IgD-negative memory B cell (primary cell): ENCODE data around the gene FAM171A1. TPM values are rescaled to one million over a fixed set of nuclear protein-coding genes. Genes with fewer than 3 reads are reported as not detected.
"Not testable (repeated sequence)": the region's sequence is repeated elsewhere in the genome, so short reads cannot be mapped to it uniquely, and the experiment has no call there.

Experiments
- H3K27ac Mint-ChIP-seq, 3 donors: one replicate each; pipeline ENCODE4 v1.8.0; 2020 to 2022; ENCODE audit warnings: mild to moderate bottlenecking in 3 of 3, mixed read lengths in 3 of 3, moderate library complexity in 1 of 3
- H3K27me3 Mint-ChIP-seq: one replicate; pipeline ENCODE4 v1.8.0; 2021; ENCODE audit warnings: mixed read lengths
- H3K36me3 Mint-ChIP-seq: one replicate; pipeline ENCODE4 v1.8.0; 2020; ENCODE audit warnings: mild to moderate bottlenecking, mixed read lengths
- H3K4me1 Mint-ChIP-seq, 3 donors: one replicate each; pipeline ENCODE4 v1.8.0; 2020 to 2022; ENCODE audit warnings: mixed read lengths in 3 of 3, mild to moderate bottlenecking in 1 of 3
- H3K4me3 Mint-ChIP-seq, 4 donors: one replicate each; pipeline ENCODE4 v1.8.0; 2020 to 2022; ENCODE audit warnings: mild to moderate bottlenecking in 4 of 4, mixed read lengths in 4 of 4, moderate library complexity in 3 of 4
- H3K9me3 Mint-ChIP-seq, 3 donors: one replicate each; pipeline ENCODE4 v1.8.0; 2020 to 2021; ENCODE audit warnings: mixed read lengths in 3 of 3, mild to moderate bottlenecking in 1 of 3
- polyA plus RNA-seq: library from polyadenylated mRNA; unstranded; fragments of 300-500 nt; fragmentation: Illumina TruSeq; gene quantifications from one replicate; pipeline ENCODE4 v1.2.3, GENCODE V29; 2021

FAM171A1 gene
- polyA plus RNA-seq, 1 donor from 2014 or later: 0.36 TPM

DNA sequence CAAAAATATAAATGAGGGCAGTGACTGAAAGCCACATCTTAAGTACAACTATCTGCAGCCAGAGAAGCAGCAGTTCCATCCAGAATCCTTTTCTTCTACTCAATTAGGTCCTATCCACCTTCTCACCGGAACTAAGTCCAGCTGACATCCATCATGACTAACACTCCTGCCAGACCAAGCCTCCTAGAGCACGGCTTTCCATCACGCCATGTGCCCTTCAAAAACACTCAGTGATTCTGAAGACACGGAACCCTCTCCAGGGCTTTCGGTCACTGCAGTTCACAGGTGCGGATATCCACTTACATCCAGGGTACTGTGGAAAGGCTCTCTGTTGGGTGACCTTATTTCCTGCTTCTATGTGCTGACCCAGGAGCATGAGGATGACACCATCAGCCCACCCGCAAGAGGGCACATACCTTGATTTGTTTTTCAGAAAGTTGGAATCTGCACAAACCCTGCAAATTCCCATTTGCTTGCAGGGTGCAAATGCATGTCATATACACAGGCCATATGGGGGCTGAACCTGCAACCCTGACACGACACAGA lies 64.3 kb downstream of the FAM171A1 start:
- H3K4me1 Mint-ChIP-seq: no peaks in the 10 kb centered on the region
- no peak overlapping the region for H3K27ac Mint-ChIP-seq
- peaks cover 0 to 1% (median 0%) of the 10 kb centered on the region in 3 donors for H3K9me3 Mint-ChIP-seq
- peaks cover 1% of the 10 kb centered on the region for H3K36me3 Mint-ChIP-seq
- H3K27me3 Mint-ChIP-seq: peaks cover 8% of the 10 kb centered on the region
- no peak overlapping the region for H3K4me3 Mint-ChIP-seq

DNA sequence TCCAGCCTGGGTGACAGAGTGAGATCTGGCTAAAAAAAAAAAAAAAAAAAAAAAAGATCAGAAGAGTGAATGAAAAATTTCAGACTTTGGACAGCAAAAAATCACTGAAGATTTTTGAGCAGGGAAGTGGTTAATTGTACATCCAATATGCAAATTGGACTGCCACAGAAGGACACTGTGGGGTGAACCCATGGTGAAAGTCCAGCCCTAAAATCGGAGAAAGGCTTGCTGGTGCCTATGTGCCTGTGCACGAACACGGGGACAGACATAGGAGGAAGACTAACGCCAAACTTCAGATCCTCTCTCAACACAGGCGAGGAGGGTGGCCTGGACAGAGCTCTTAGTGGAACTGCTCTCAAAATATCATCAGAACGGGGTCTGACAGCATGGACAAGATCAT lies 65.5 kb downstream of the FAM171A1 start:
- no peaks in the 10 kb centered on the region for H3K4me1 Mint-ChIP-seq
- H3K4me3 Mint-ChIP-seq: no peak overlapping the region
- H3K27me3 Mint-ChIP-seq: peaks cover 8% of the 10 kb centered on the region
- no peak overlapping the region for H3K27ac Mint-ChIP-seq
- H3K36me3 Mint-ChIP-seq: peaks cover 1% of the 10 kb centered on the region
- peaks cover 0 to 1% (median 0%) of the 10 kb centered on the region in 3 donors for H3K9me3 Mint-ChIP-seq

- Mint-ChIP-seq H3K9me3 (peaks cover 0 to 1% (median 0%) of the 10 kb centered on the region in 3 donors), H3K27ac (no peak overlapping the region), H3K4me3 (no peak overlapping the region), H3K4me1 (no peaks in the 10 kb centered on the region), H3K27me3 (peaks cover 9% of the 10 kb centered on the region), H3K36me3 (peaks cover 1% of the 10 kb centered on the region)
These were observed 65.9 kb downstream of the FAM171A1 start for GRCh38 chr10:15305161-15305560.

DNA sequence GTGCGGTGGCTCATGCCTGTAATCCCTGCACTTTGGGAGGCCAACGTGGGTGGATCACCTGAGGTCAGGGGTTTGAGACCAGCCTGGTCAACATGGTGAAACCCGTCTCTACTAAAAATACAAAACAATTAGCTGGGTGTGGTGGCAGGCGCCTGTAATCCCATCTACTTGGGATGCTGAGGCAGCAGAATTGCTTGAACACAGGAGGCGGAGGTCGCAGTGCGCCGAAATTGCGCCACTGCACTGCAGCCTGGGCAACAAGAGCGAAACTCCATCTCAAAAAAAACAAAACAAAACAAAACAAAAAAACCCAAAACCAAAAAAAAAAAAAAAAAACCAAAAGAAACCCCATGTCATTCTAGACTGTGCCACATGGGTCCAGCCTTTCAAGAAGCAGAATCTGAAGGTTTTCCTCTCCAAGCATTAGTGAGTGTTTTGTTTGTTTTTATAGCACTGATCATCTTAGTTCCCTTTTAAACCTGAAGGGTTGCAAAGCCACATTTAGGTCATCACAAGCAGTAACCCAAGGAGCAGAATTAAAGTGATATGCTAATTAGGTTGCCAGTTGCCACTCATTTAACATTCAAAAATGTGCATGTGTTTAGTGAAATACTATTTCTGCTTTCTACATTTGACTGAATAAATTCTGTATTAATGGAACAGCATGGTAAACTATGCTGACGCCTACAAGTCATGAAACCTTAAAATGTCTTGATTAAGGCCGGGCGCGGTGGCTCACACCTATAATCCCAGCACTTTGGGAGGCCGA lies 68.7 kb downstream of the FAM171A1 start:
- H3K27ac Mint-ChIP-seq, H3K4me1 Mint-ChIP-seq, H3K36me3 Mint-ChIP-seq, H3K4me3 Mint-ChIP-seq, H3K9me3 Mint-ChIP-seq: not testable (repeated sequence)
- peaks cover 15% of the 10 kb centered on the region for H3K27me3 Mint-ChIP-seq

DNA sequence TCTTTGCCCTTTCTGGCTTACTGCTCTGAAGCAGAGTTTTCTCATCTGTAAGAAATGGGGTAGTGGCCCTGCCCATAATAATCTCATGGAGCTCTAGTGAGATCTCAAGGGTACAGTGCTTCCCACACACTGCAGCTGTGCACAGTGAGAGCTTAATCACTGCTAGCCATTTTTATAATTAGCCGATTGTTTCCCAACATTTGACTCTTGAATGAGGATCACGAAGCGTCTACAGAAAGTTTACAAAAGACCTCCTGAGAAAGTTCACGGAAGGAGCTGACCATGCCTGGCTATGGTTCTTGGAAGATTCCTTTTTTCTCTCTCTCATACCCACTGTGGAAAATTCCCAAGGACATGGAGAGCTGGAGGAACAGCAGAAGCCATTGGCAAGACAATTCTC lies 70.4 kb downstream of the FAM171A1 start:
- Mint-ChIP-seq H3K4me3 (no peak overlapping the region), H3K27ac (no peak overlapping the region), H3K4me1 (no peaks in the 10 kb centered on the region), H3K9me3 (peaks cover 0 to 2% (median 0%) of the 10 kb centered on the region in 3 donors), H3K36me3 (peaks cover 1% of the 10 kb centered on the region), H3K27me3 (peaks cover 18% of the 10 kb centered on the region)

- H3K9me3 Mint-ChIP-seq: peaks cover 0 to 2% (median 0%) of the 10 kb centered on the region in 3 donors
- no peaks in the 10 kb centered on the region for H3K4me1 Mint-ChIP-seq
- H3K27ac Mint-ChIP-seq: no peak overlapping the region
- peaks cover 22% of the 10 kb centered on the region for H3K27me3 Mint-ChIP-seq
- no peak overlapping the region for H3K4me3 Mint-ChIP-seq
- peaks cover 3% of the 10 kb centered on the region for H3K36me3 Mint-ChIP-seq
These were observed 70.9 kb downstream of the FAM171A1 start for GRCh38 chr10:15300145-15300544.

DNA sequence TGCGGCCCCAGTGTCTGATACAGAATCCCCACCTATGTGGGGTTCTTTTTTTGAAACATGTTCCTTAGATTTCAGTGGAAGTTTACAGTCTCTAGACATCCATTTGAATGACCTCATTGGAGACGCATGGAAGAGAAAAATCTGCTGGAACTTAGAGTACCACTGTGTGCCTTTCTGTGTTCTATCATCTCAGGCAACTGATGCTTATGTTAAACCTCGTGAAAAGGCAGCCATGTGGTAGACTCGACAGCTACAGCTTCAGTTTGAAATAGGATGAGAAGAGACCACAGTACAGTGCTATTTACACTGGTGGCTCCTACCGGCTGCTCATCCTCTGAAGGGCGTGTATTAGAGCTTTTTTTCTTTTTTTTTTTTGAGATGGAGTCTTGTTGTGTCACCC lies 74.4 kb downstream of the FAM171A1 start:
- peaks cover 0 to 2% (median 0%) of the 10 kb centered on the region in 3 donors for H3K9me3 Mint-ChIP-seq
- H3K36me3 Mint-ChIP-seq: peaks cover 2% of the 10 kb centered on the region
- no peak overlapping the region for H3K4me3 Mint-ChIP-seq
- H3K27me3 Mint-ChIP-seq: peaks cover 20% of the 10 kb centered on the region
- H3K27ac Mint-ChIP-seq: no peak overlapping the region
- no peaks in the 10 kb centered on the region for H3K4me1 Mint-ChIP-seq

- Mint-ChIP-seq H3K4me3 (no peak overlapping the region), H3K36me3 (peaks cover 2% of the 10 kb centered on the region), H3K27ac (peak overlapping the region in 1 of 3 donors; percentile 46), H3K27me3 (peaks cover 20% of the 10 kb centered on the region), H3K9me3 (peaks cover 0 to 2% (median 0%) of the 10 kb centered on the region in 3 donors), H3K4me1 (no peaks in the 10 kb centered on the region)
These were observed 75.4 kb downstream of the FAM171A1 start for GRCh38 chr10:15295537-15296325.

DNA sequence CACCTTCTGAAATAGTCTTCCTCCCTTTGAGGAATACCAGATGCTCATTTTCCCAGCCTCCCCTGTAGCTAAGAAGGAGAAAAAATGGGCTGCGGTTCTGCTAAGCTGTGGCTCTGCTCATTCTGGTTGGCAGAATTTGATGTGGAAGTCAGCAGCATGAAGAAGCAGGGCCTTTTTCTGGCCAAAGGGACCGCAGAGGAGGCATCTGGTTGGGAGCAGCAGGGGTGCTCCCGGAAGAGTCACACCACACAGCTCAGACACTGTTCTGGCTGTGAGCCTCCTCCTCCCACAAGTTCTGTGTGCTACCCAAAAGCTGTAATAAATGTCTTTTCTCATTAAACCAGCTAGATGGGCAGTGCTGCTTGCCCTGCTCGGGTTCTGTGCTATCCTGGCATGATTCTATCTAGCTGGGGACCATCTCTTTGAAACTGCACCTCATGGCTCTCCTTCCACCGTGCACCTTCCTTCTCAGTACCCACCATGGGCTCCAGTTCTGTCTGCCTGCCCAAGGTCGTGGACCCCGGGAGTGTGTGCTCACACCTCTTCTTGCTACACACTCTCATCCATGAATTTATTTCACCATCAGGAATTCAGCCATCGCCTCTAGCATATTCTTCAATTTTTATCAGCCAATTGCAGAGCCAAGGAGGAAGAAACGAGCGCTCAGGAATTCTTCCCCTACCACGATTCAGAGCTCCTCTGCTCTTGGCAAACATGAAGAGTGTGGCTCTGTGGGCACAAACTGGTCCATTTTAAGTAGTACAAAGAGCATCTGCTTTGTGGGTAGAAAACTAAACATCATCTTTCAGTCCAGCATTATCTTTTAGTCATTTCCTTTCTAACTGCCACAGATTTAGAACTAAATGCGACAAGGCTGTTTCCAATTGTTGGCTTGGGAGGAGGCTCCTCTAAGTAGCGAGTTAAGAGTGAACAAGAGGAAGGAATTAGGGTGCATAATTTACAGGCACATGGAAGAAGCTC lies 76.9 kb downstream of the FAM171A1 start:
- Mint-ChIP-seq H3K4me1 (no peaks in the 10 kb centered on the region), H3K4me3 (no peak overlapping the region), H3K27me3 (peaks cover 18% of the 10 kb centered on the region), H3K27ac (no peak overlapping the region), H3K36me3 (peaks cover 2% of the 10 kb centered on the region), H3K9me3 (peaks cover 0 to 2% (median 0%) of the 10 kb centered on the region in 3 donors)

- H3K4me1 Mint-ChIP-seq: no peaks in the 10 kb centered on the region
- peaks cover 2% of the 10 kb centered on the region for H3K36me3 Mint-ChIP-seq
- H3K4me3 Mint-ChIP-seq: no peak overlapping the region
- H3K27ac Mint-ChIP-seq: no peak overlapping the region
- H3K9me3 Mint-ChIP-seq: no peaks in the 10 kb centered on the region
- H3K27me3 Mint-ChIP-seq: peaks cover 15% of the 10 kb centered on the region
These were observed 80.4 kb downstream of the FAM171A1 start for GRCh38 chr10:15290671-15291070.

DNA sequence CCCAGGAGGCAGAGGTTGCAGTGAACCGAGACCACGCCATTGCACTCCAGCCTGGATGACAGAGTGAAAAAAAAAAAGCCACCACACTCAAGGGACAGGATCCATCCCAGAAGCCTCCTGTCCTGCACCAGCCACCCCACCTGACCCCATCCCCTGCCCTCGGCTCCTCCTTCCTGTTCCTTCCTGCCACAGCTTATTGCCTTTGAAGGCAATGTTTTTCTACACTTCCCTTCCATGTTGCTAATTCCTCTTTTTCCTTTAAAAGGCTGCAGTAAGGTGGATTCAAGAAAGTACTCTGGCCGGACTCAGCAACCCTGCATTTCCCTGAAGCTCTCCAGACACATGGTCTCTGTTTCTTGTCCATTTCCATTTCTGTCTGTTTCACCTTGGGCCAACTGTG lies 80.9 kb downstream of the FAM171A1 start:
- no peak overlapping the region for H3K27ac Mint-ChIP-seq
- no peaks in the 10 kb centered on the region for H3K9me3 Mint-ChIP-seq
- H3K27me3 Mint-ChIP-seq: peaks cover 12% of the 10 kb centered on the region
- H3K36me3 Mint-ChIP-seq: no peaks in the 10 kb centered on the region
- H3K4me1 Mint-ChIP-seq: no peaks in the 10 kb centered on the region
- H3K4me3 Mint-ChIP-seq: no peak overlapping the region

DNA sequence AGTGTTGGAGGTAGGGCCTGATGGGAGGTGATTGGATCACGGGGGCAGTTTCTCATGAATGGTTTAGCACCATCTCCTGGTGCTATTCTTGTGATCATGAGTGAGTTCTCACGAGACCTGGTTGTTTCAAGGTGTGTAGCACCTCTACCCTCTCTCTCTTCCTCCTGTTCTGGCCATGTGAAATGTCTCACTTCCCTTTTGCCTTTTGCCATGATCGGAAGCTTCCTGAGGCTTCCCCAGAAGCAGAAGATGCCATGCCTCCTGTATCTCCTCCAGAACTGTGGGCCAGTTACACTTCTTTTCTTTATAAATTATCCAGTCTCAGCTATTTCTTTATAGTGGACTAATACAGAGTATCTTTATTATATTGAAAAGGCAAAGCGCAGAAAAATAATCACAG lies 90.1 kb downstream of the FAM171A1 start:
- H3K27ac Mint-ChIP-seq: no peak overlapping the region

DNA sequence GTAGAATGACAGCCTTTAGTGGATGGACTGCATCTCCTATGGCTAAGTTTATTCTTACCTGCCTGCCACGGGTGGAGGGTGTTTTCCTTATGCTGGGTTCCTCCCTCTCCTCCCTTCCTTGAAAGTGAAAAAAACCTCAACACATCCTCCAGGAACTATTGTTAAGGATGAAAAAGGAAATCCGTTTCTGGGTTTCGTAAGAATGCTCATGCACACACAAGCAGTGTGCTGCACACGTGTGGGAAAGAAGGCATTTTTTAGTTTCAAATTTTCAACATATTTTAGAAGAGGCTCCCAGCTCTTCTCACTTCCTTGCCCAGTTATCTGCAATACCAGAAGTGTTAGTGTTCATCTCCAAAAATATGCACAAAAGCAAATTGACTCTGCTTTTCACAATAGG lies 90.6 kb downstream of the FAM171A1 start:
- Mint-ChIP-seq H3K36me3 (no peaks in the 10 kb centered on the region), H3K27ac (no peak overlapping the region), H3K27me3 (peaks cover 5% of the 10 kb centered on the region)

More for the DNA sequence above, 90.1 kb downstream of the FAM171A1 start:
- H3K4me3 Mint-ChIP-seq: no peak overlapping the region
- no peaks in the 10 kb centered on the region for H3K36me3 Mint-ChIP-seq
- H3K9me3 Mint-ChIP-seq: peaks cover 0 to 1% (median 0%) of the 10 kb centered on the region in 3 donors
- no peaks in the 10 kb centered on the region for H3K4me1 Mint-ChIP-seq
- peaks cover 6% of the 10 kb centered on the region for H3K27me3 Mint-ChIP-seq

DNA sequence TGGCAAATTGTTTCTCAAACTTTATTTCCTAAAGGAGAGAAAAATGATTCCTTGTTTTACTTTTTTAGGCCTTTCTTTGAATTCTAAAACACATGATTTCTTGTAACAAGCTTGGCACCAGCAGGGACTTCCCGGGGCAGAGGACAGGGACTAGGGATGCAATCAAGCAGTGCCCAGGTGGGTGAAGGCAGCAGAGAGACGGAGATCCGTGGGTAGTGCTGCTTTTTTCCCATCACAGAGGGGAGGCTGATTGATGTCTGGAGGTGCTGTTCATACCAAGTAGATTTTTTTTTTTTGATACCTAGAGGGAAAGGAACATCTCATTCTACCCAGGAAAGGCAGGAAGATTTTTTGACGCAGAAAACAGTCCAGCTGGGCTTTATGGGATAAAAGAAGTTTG lies 91.9 kb downstream of the FAM171A1 start:
- H3K36me3 Mint-ChIP-seq: peaks cover 2% of the 10 kb centered on the region
- H3K4me3 Mint-ChIP-seq: no peak overlapping the region
- no peaks in the 10 kb centered on the region for H3K4me1 Mint-ChIP-seq
- H3K9me3 Mint-ChIP-seq: peaks cover 0 to 4% (median 1%) of the 10 kb centered on the region in 3 donors
- H3K27ac Mint-ChIP-seq: no peak overlapping the region
- H3K27me3 Mint-ChIP-seq: peaks cover 3% of the 10 kb centered on the region

More for the DNA sequence above, 90.6 kb downstream of the FAM171A1 start:
- Mint-ChIP-seq H3K9me3 (peaks cover 0 to 1% (median 0%) of the 10 kb centered on the region in 3 donors), H3K4me1 (no peaks in the 10 kb centered on the region), H3K4me3 (no peak overlapping the region)
